HepG2 (cell line): Measurements from ENCODE around the gene SLA2. TPM values are rescaled to one million over a fixed set of nuclear protein-coding genes. Genes with fewer than 3 reads are reported as not detected.

Experiments used
- AHDC1 ChIP-seq: sonication (generic); formaldehyde crosslinking; IDR thresholded peaks from 2 replicates; pipeline ENCODE4 v1.5.1; 2020; ENCODE audit warnings: mild to moderate bottlenecking, missing genetic modification reagents, borderline replicate concordance
- ARHGAP35 ChIP-seq: sonication (generic); formaldehyde crosslinking; IDR thresholded peaks from 2 replicates; pipeline ENCODE4 v1.9.0; 2022; ENCODE audit warnings: mild to moderate bottlenecking, inconsistent platforms, moderate library complexity, missing genetic modification reagents, borderline replicate concordance
- BORCS8-MEF2B ChIP-seq: sonication (generic); formaldehyde crosslinking; IDR thresholded peaks from 2 replicates; pipeline ENCODE4 v1.8.0; 2022; ENCODE audit warnings: mild to moderate bottlenecking, missing genetic modification reagents
- CENPBD1 ChIP-seq: sonication (generic); formaldehyde crosslinking; IDR thresholded peaks from 2 replicates; pipeline ENCODE4 v1.8.0; 2022; ENCODE audit warnings: missing genetic modification reagents, low read depth, mild to moderate bottlenecking, borderline replicate concordance
- ETV5 ChIP-seq: IDR thresholded peaks from 2 replicates; pipeline ENCODE4 v1.6.1; 2018; ENCODE audit warnings: missing biosample characterization, missing genetic modification reagents, inconsistent platforms, borderline replicate concordance
- NCOR1 ChIP-seq: fragments of 200-600 bp; sonication (generic); IDR thresholded peaks from 2 replicates; pipeline ENCODE4 v1.7.0; 2017; ENCODE audit warnings: antibody characterized with exemption, low read length, borderline replicate concordance
- NR2F1 ChIP-seq, 2 experiments: fragments of 450-650 bp in 1 of 2; formaldehyde crosslinking in 1 of 2; IDR thresholded peaks; 2 replicates each; pipeline versions ENCODE4 v1.5.0 to v1.6.1; 2016 to 2020; ENCODE audit warnings: mild to moderate bottlenecking in 1 of 2, missing compliant biosample characterization in 1 of 2, missing genetic modification reagents in 1 of 2, moderate library complexity in 1 of 2
- SIN3A ChIP-seq: IDR thresholded peaks from 2 replicates; pipeline ENCODE4 v1.6.1; 2011; ENCODE audit warnings: low read depth, mild to moderate bottlenecking, control low read depth, low read length, borderline replicate concordance
- TEAD3 ChIP-seq: optimal IDR thresholded peaks from 2 replicates; pipeline ENCODE3; 2016; ENCODE audit warnings: borderline replicate concordance
- THRA ChIP-seq: sonication (generic); formaldehyde crosslinking; IDR thresholded peaks from 2 replicates; pipeline ENCODE4 v1.4.0; 2020; ENCODE audit warnings: missing genetic modification reagents, borderline replicate concordance
- ZBTB44 ChIP-seq: sonication (generic); formaldehyde crosslinking; IDR thresholded peaks from 2 replicates; pipeline ENCODE4 v1.4.0; 2020; ENCODE audit warnings: missing genetic modification reagents
- ZEB1 ChIP-seq: IDR thresholded peaks from 2 replicates; pipeline ENCODE4 v1.6.1; 2012; ENCODE audit warnings: mild to moderate bottlenecking, low read depth, inconsistent platforms; ENCODE audit not compliant: insufficient replicate concordance
- ZNF30 ChIP-seq: sonication (generic); formaldehyde crosslinking; IDR thresholded peaks from 2 replicates; pipeline ENCODE4 v1.5.0; 2020; ENCODE audit warnings: mild to moderate bottlenecking, missing genetic modification reagents
- ZNF343 ChIP-seq: sonication (generic); formaldehyde crosslinking; IDR thresholded peaks from 2 replicates; pipeline ENCODE4 v1.4.0; 2020; ENCODE audit warnings: mild to moderate bottlenecking, missing genetic modification reagents
- ZNF510 ChIP-seq: sonication (generic); formaldehyde crosslinking; IDR thresholded peaks from 2 replicates; pipeline ENCODE4 v1.4.0; 2020; ENCODE audit warnings: low read depth, mild to moderate bottlenecking, missing genetic modification reagents
- ZNF747 ChIP-seq: sonication (generic); formaldehyde crosslinking; IDR thresholded peaks from 2 replicates; pipeline ENCODE4 v1.8.1; 2023; ENCODE audit warnings: missing genetic modification reagents, mild to moderate bottlenecking, borderline replicate concordance
- ZNF775 ChIP-seq: sonication (generic); formaldehyde crosslinking; IDR thresholded peaks from 2 replicates; pipeline ENCODE4 v1.4.0; 2020; ENCODE audit warnings: missing genetic modification reagents, mild to moderate bottlenecking, moderate library complexity, borderline replicate concordance
- ZSCAN31 ChIP-seq: sonication (generic); formaldehyde crosslinking; IDR thresholded peaks from 2 replicates; pipeline ENCODE4 v1.5.0; 2020; ENCODE audit warnings: low read depth, mild to moderate bottlenecking, missing genetic modification reagents
- polyA plus RNA-seq, 8 experiments: library from polyadenylated mRNA; depleted of rRNA in 3 of 8; stranded (reverse) in 7 of 8; unstranded in 1 of 8; fragments of >200 nt; fragmentation: Illumina TruSeq in 4 of 8; extraction: Trizol in 4 of 8; gene quantifications; 2 replicates each; pipeline versions ENCODE4 v1.2.1 to v1.2.3, GENCODE V29; 2011 to 2016; ENCODE audit warnings: low read depth in 4 of 8, missing spikeins in 1 of 8, mixed read lengths in 1 of 8; ENCODE audit not compliant: insufficient read depth in 1 of 8
- total RNA-seq, 5 experiments: library from RNA; depleted of rRNA; stranded (reverse); fragments of >200 nt; fragmentation: Illumina TruSeq; extraction: Trizol; gene quantifications; 2 replicates each; pipeline ENCODE4 v1.2.3, GENCODE V29; 2016; ENCODE audit warnings: low read depth in 1 of 5

SLA2 gene
- total and polyA plus RNA-seq, 2 of the 13 experiments (the other 11 are each of a cell fraction or from before 2014, with no cell fraction given) = 1.6 to 3.6 TPM

DNA sequence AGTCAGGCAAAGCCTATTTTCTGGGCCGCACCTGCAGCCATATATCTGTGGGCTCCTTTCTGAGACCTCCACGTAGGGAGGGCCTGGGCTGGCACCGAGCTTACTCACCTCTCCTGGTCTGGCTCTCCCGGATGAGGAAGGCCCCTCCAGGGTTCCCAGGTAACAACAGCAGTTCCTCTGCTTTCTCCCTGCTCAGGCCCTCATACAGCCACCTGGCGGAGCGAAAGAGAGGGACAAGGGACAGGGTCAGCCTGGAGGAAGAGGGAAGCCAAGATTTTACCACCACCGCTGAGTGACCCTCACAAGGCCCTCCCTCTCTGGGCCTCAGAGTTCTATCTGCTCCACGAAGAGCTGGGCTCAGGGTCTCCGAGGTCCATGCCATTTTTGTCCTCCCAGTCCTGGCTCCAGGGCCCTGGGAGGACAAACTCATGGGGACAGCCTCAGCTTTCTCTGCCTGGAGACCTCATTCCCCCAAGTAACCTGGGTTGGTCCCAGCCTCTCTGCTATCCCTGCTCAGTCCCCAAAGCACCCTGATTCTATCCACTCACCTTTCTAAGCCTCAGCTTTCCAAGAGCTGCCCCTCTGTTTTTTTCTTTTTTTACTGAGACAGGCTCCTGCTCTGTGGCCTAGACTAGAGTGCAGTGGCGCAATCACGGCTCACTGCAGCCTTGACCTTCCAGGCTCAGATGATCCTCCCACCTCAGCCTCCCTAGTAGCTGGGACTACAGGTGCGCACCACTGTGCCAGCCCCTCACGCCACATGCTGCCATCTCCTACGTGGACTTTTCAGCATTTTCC, 13.3 kb downstream of the SLA2 start (continued):
- TF ChIP-seq ZNF775 (no peak), CENPBD1 (CRISPR knock-in tag) (no peak), SIN3A (peak; percentile 44; the same call in 1 of the 2 replicates), ETV5 (CRISPR knock-in tag) (peak; percentile 38), ZBTB44 (CRISPR knock-in tag) (no peak), AHDC1 (no peak), ZSCAN31 (no peak), ZNF510 (CRISPR knock-in tag) (0 out of 2 replicates have a peak, but pooled peaks have one; percentile 62), ARHGAP35 (CRISPR knock-in tag) (peak; percentile 18; the same call in 1 of the 2 replicates), TEAD3 (peak; percentile 34), NCOR1 (peak; percentile 65; the same call in 1 of the 2 replicates), THRA (CRISPR knock-in tag) (peak; percentile 72), ZEB1 (peak; percentile 87), ZNF343 (CRISPR knock-in tag) (no peak), ZNF30 (CRISPR knock-in tag) (0 out of 2 replicates have a peak, but pooled peaks have one; percentile 48), BORCS8-MEF2B (peak; percentile 81), NR2F1 (CRISPR knock-in tag; IDR thresholded peaks at IDR 0.05) (peak; percentile 82 to 91), ZNF747 (CRISPR knock-in tag) (no peak)
